ENCODE measurements around the gene AKAP11. TPM values are rescaled to one million over a fixed set of nuclear protein-coding genes. Genes with fewer than 3 reads are reported as not detected.

Gene AKAP11
- total RNA-seq, 1 donor: 20.3 TPM

DNA sequence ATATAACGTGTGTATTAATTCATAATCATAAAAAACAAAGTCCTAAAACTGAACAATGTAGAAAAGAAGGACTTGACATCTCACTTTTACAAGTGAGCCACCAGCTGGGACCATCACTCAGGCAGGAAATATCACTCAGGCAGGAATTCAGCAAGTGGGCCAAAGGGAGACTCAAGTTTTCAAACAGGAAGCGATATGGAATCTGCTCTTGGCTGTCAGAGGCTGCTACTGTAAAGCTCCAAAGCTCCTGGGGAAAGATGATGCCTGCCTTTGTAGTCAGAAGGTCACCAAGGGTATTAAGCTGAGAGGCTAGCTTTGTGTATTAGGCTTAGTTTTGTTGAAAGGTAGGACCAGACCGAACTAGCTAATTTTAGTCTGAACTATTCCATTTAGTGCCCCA lies 5.5 kb upstream of the AKAP11 start:
- Histone ChIP-seq H3K27me3 (ENCODE audit: insufficient read depth, low read length) (no peaks in the 10 kb centered on the region), H3K9me3 (ENCODE audit: low read depth, low read length) (no peaks in the 10 kb centered on the region), H3K4me3 (ENCODE audit: low read length) (no peak overlapping the region), H3K4me1 (ENCODE audit: insufficient read depth, low read length) (peaks cover 6% of the 10 kb centered on the region)

DNA sequence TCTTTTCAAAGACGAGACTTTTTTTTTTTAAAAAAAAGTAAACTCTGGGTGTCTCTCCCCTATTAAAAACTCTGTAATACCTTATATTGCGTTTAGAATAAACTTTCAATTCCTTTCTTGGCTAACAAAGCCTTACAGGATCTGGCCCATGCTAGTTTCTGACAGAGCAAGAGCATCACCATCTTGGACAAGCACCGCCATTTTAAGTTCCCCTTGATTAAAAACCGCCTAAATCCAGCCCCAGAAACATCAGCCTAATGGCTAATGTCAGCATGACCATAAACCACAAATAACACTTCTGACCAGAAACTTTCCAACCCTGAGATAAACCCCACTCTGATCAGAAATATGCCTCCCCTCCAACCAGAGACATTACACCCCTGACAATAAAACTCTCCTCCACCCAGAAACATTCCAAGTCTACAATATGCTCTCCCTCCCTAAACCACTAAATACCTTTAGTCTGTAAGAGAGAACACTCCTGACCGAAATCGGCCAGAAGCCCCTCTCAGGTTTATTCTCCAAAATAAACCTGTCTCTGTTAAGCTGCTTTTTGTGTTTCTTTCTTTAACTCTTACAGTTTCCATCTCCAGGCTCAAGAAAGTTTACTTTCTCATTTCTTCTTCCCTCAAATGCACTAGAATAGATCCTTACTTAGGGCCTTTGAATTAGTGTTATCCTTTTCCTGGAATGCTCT lies 1.6 kb upstream of the AKAP11 start:
- peaks cover 31% of the 10 kb centered on the region for H3K4me1 ChIP-seq (ENCODE audit: insufficient read depth, low read length)
- H3K9me3 ChIP-seq (ENCODE audit: low read depth, low read length): no peaks in the 10 kb centered on the region
- H3K4me3 ChIP-seq (ENCODE audit: low read length): no peak overlapping the region
- no peaks in the 10 kb centered on the region for H3K27me3 ChIP-seq (ENCODE audit: insufficient read depth, low read length)

GRCh38 chr13:42270857-42271215 lies 1.1 kb upstream of the AKAP11 start:
- Histone ChIP-seq H3K4me1 (ENCODE audit: insufficient read depth, low read length) (peaks cover 37% of the 10 kb centered on the region), H3K27me3 (ENCODE audit: insufficient read depth, low read length) (no peaks in the 10 kb centered on the region), H3K4me3 (ENCODE audit: low read length) (no peak overlapping the region), H3K9me3 (ENCODE audit: low read depth, low read length) (no peaks in the 10 kb centered on the region)

GRCh38 chr13:42271337-42272114 lies 426 bp upstream of the AKAP11 start:
- Histone ChIP-seq H3K9me3 (ENCODE audit: low read depth, low read length) (no peaks in the 10 kb centered on the region), H3K4me3 (ENCODE audit: low read length) (peak overlapping the region; percentile 58), H3K27me3 (ENCODE audit: insufficient read depth, low read length) (no peaks in the 10 kb centered on the region), H3K4me1 (ENCODE audit: insufficient read depth, low read length) (peaks cover 42% of the 10 kb centered on the region)

- Histone ChIP-seq H3K4me3 (ENCODE audit: low read length) (peak overlapping the region; percentile 67), H3K4me1 (ENCODE audit: insufficient read depth, low read length) (peaks cover 42% of the 10 kb centered on the region), H3K27me3 (ENCODE audit: insufficient read depth, low read length) (no peaks in the 10 kb centered on the region), H3K9me3 (ENCODE audit: low read depth, low read length) (no peaks in the 10 kb centered on the region)
Observed at GRCh38 chr13:42272804-42273175, 838 bp downstream of the AKAP11 start.

GRCh38 chr13:42274386-42275097 lies 2.6 kb downstream of the AKAP11 start:
- H3K4me3 ChIP-seq (ENCODE audit: low read length): no peak overlapping the region
- peaks cover 48% of the 10 kb centered on the region for H3K4me1 ChIP-seq (ENCODE audit: insufficient read depth, low read length)
- H3K9me3 ChIP-seq (ENCODE audit: low read depth, low read length): no peaks in the 10 kb centered on the region
- H3K27me3 ChIP-seq (ENCODE audit: insufficient read depth, low read length): no peaks in the 10 kb centered on the region

- Histone ChIP-seq H3K4me3 (ENCODE audit: low read length) (no peak overlapping the region), H3K4me1 (ENCODE audit: insufficient read depth, low read length) (peaks cover 54% of the 10 kb centered on the region), H3K9me3 (ENCODE audit: low read depth, low read length) (no peaks in the 10 kb centered on the region)
Observed at GRCh38 chr13:42275098-42275471, 3.1 kb downstream of the AKAP11 start.

GRCh38 chr13:42275506-42275905 lies 3.6 kb downstream of the AKAP11 start:
- H3K4me1 ChIP-seq (ENCODE audit: insufficient read depth, low read length): peaks cover 54% of the 10 kb centered on the region
- H3K9me3 ChIP-seq (ENCODE audit: low read depth, low read length): no peaks in the 10 kb centered on the region
- H3K27me3 ChIP-seq (ENCODE audit: insufficient read depth, low read length): no peaks in the 10 kb centered on the region
- H3K4me3 ChIP-seq (ENCODE audit: low read length): no peak overlapping the region

More at GRCh38 chr13:42275098-42275471, 3.1 kb downstream of the AKAP11 start:
- no peaks in the 10 kb centered on the region for H3K27me3 ChIP-seq (ENCODE audit: insufficient read depth, low read length)

DNA sequence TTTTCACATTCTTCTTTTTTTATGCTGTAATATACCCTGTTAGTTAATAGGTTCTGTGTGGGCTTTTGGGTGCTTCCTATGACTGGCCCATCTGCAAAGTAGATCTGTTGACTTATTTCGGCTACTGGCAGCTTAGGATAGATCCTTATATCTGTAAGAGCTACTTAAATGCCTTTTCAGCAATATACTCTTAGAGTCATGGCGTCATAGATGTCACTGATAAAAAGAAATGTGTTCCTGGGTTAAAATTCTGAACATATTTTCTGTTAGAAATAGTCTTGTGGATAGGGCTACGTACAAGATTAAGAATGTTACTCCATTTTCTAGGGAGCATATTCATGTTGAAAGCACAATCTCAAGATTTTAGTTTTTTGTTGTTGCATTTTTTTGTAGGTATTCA lies 4.7 kb downstream of the AKAP11 start:
- Histone ChIP-seq H3K4me1 (ENCODE audit: insufficient read depth, low read length) (peaks cover 47% of the 10 kb centered on the region), H3K27me3 (ENCODE audit: insufficient read depth, low read length) (no peaks in the 10 kb centered on the region), H3K4me3 (ENCODE audit: low read length) (no peak overlapping the region), H3K9me3 (ENCODE audit: low read depth, low read length) (no peaks in the 10 kb centered on the region)

DNA sequence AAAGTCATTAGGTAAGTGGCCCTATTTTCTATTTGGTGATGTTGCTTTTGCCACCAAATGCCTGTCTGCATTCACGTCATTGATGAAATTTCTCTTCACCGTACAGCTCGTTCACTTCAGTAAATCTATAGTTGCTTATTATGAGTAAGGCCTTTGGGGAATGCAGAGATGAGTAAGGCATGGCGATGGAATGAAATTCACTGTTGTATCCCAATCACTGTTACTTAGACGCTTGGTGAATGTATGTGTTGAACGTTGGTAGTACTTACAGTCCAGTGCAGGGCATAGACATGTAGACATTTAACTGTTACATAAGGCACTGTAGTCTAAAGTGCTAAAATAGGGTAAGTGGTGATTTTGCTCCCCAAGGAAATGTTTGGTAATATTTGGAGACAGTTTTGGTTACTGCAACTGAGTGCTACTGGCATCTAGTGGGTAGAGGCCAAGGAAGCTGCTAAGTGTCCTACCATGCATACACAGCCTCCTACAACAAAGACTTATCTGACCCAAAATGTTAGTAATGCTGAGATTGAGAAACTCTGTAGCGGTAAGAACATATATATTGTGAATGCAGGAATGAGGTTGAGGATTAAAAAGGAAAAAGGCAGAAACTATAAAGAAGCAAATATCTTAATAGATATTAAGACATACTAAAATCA lies 5.8 kb downstream of the AKAP11 start:
- no peak overlapping the region for H3K4me3 ChIP-seq (ENCODE audit: low read length)
- no peaks in the 10 kb centered on the region for H3K9me3 ChIP-seq (ENCODE audit: low read depth, low read length)
- peaks cover 44% of the 10 kb centered on the region for H3K4me1 ChIP-seq (ENCODE audit: insufficient read depth, low read length)
- no peaks in the 10 kb centered on the region for H3K27me3 ChIP-seq (ENCODE audit: insufficient read depth, low read length)

GRCh38 chr13:42279080-42279479 lies 7.1 kb downstream of the AKAP11 start:
- H3K4me1 ChIP-seq (ENCODE audit: insufficient read depth, low read length): peaks cover 35% of the 10 kb centered on the region
- H3K27me3 ChIP-seq (ENCODE audit: insufficient read depth, low read length): no peaks in the 10 kb centered on the region
- no peaks in the 10 kb centered on the region for H3K9me3 ChIP-seq (ENCODE audit: low read depth, low read length)
- no peak overlapping the region for H3K4me3 ChIP-seq (ENCODE audit: low read length)

- no peak overlapping the region for H3K4me3 ChIP-seq (ENCODE audit: low read length)
- H3K27me3 ChIP-seq (ENCODE audit: insufficient read depth, low read length): no peaks in the 10 kb centered on the region
- H3K4me1 ChIP-seq (ENCODE audit: insufficient read depth, low read length): peaks cover 26% of the 10 kb centered on the region
- H3K9me3 ChIP-seq (ENCODE audit: low read depth, low read length): no peaks in the 10 kb centered on the region
Observed at GRCh38 chr13:42279986-42280385, 8.0 kb downstream of the AKAP11 start.

DNA sequence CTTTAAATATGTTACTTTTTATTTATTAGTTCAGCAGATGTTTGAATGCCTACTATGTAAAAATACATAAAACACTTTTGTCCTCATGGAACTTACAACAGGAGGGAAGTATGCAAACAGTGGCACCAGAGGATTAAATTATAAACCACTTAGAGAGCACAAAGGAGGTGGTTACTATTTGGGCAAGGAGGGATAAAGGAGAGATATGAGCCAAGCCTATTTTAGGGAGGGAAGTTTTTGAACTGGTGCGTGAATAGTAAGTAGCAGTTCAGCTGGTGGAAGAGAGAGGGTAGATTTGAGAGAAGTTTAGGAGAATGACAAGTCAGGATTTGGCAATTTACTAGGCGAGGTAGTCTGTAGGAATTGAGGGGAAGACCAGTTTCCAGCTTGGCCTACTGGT lies 8.6 kb downstream of the AKAP11 start:
- Histone ChIP-seq H3K9me3 (ENCODE audit: low read depth, low read length) (no peaks in the 10 kb centered on the region), H3K27me3 (ENCODE audit: insufficient read depth, low read length) (no peaks in the 10 kb centered on the region), H3K4me1 (ENCODE audit: insufficient read depth, low read length) (peaks cover 20% of the 10 kb centered on the region), H3K4me3 (ENCODE audit: low read length) (no peak overlapping the region)

DNA sequence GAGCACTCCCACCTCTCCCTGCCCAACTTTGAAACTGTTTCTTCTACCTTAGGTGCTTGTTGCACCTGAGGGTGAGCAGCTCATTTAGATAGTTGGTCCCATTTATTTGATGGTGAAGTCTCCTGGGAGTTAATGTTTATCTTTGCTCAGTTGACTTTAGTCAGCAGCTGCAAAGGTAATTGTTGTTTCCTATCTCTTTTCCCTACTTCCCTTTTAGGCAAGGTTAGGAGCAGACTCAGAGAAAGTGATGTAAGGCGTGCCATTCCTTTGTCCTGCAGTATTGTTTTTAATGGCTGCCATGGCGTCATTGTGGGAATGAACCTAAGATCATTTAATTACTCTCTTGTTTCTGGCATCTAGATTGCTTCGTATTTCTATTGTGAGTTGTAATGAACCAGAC lies 11.6 kb downstream of the AKAP11 start:
- no peaks in the 10 kb centered on the region for H3K27me3 ChIP-seq (ENCODE audit: insufficient read depth, low read length)
- no peak overlapping the region for H3K4me3 ChIP-seq (ENCODE audit: low read length)
- no peaks in the 10 kb centered on the region for H3K9me3 ChIP-seq (ENCODE audit: low read depth, low read length)
- H3K4me1 ChIP-seq (ENCODE audit: insufficient read depth, low read length): peaks cover 12% of the 10 kb centered on the region

GRCh38 chr13:42284068-42284467 lies 12.1 kb downstream of the AKAP11 start:
- no peaks in the 10 kb centered on the region for H3K9me3 ChIP-seq (ENCODE audit: low read depth, low read length)
- H3K27me3 ChIP-seq (ENCODE audit: insufficient read depth, low read length): no peaks in the 10 kb centered on the region

More at GRCh38 chr13:42284068-42284467, 12.1 kb downstream of the AKAP11 start:
- Histone ChIP-seq H3K4me3 (ENCODE audit: low read length) (no peak overlapping the region), H3K4me1 (ENCODE audit: insufficient read depth, low read length) (peaks cover 7% of the 10 kb centered on the region)
